ENCODE results near the gene ZNF362.
A peak's percentile ranks its signal among the peaks of the same experiment; 100 is the strongest.

The ZNF362 gene

GRCh38 chr1:33247545-33247944 is 8.7 kb upstream of the ZNF362 start:
- Histone ChIP-seq H3K4me2 (ENCODE audit: low read length) (no peak overlapping the region), H3K36me3 (ENCODE audit: insufficient read depth, low read length) (no peaks in the 10 kb centered on the region), H3K4me3 (ENCODE audit: low read length) (no peak overlapping the region), H3K9ac (ENCODE audit: low read depth, low read length) (no peak overlapping the region), H3K9me3 (replicated peaks; ENCODE audit: low read length) (no peaks in the 10 kb centered on the region), H3K4me1 (ENCODE audit: control insufficient read depth, insufficient read depth, low read length) (no peaks in the 10 kb centered on the region), H3K27me3 (ENCODE audit: control insufficient read depth, insufficient read depth, low read length) (peaks cover 31% of the 10 kb centered on the region)

GRCh38 chr1:33248244-33248643 is 8.0 kb upstream of the ZNF362 start:
- no peak overlapping the region for H3K4me2 ChIP-seq (ENCODE audit: low read length)
- no peaks in the 10 kb centered on the region for H3K4me1 ChIP-seq (ENCODE audit: control insufficient read depth, insufficient read depth, low read length)
- H3K4me3 ChIP-seq (ENCODE audit: low read length): no peak overlapping the region
- no peaks in the 10 kb centered on the region for H3K36me3 ChIP-seq (ENCODE audit: insufficient read depth, low read length)
- no peak overlapping the region for H3K9ac ChIP-seq (ENCODE audit: low read depth, low read length)
- peaks cover 31% of the 10 kb centered on the region for H3K27me3 ChIP-seq (ENCODE audit: control insufficient read depth, insufficient read depth, low read length)
- H3K9me3 ChIP-seq (replicated peaks; ENCODE audit: low read length): no peaks in the 10 kb centered on the region

DNA sequence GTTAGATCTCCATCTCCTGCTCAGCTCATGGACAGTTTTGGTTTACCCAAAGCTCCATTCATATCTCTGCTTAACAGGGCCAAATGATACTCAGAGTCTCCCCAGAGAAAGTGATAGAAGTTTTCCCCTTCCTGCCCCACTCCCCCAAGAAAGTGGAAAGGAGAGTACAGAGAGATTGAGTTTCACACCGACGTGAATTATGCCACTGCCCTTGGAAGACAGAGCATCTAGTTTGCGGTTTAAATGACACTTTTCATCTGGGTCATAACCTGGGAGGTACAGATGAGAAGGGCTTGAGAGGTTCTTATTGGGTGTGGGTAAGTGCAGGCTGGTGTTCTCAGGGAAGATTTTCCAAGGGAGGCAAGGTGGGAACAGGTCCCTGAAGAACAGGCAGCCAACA is 6.9 kb upstream of the ZNF362 start:
- Histone ChIP-seq H3K4me2 (ENCODE audit: low read length) (no peak overlapping the region), H3K27me3 (ENCODE audit: control insufficient read depth, insufficient read depth, low read length) (peaks cover 29% of the 10 kb centered on the region), H3K4me1 (ENCODE audit: control insufficient read depth, insufficient read depth, low read length) (no peaks in the 10 kb centered on the region), H3K9ac (ENCODE audit: low read depth, low read length) (no peak overlapping the region), H3K36me3 (ENCODE audit: insufficient read depth, low read length) (no peaks in the 10 kb centered on the region), H3K4me3 (ENCODE audit: low read length) (no peak overlapping the region), H3K9me3 (replicated peaks; ENCODE audit: low read length) (no peaks in the 10 kb centered on the region)

DNA sequence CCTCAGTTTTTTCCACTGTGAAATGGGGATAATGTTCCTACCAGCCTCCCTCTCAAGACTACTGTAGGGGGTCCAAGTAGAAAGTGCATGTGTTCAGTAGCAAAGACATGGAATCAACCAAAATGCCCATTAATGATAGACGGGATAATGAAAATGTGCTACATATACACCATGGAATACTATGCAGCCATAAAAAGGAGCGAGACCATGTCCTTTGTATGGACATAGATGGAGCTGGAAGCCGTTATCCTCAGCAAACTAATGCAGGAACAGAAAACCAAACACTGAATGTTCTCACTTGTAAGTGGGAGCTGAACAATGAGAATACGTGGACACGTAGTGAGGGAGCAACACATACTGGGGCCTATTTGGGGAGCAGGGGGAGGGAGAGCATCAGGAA is 6.1 kb upstream of the ZNF362 start:
- Histone ChIP-seq H3K27me3 (ENCODE audit: control insufficient read depth, insufficient read depth, low read length) (peaks cover 27% of the 10 kb centered on the region), H3K4me2 (ENCODE audit: low read length) (no peak overlapping the region), H3K4me1 (ENCODE audit: control insufficient read depth, insufficient read depth, low read length) (no peaks in the 10 kb centered on the region), H3K4me3 (ENCODE audit: low read length) (no peak overlapping the region), H3K9ac (ENCODE audit: low read depth, low read length) (no peak overlapping the region), H3K36me3 (ENCODE audit: insufficient read depth, low read length) (no peaks in the 10 kb centered on the region), H3K9me3 (replicated peaks; ENCODE audit: low read length) (no peaks in the 10 kb centered on the region)

DNA sequence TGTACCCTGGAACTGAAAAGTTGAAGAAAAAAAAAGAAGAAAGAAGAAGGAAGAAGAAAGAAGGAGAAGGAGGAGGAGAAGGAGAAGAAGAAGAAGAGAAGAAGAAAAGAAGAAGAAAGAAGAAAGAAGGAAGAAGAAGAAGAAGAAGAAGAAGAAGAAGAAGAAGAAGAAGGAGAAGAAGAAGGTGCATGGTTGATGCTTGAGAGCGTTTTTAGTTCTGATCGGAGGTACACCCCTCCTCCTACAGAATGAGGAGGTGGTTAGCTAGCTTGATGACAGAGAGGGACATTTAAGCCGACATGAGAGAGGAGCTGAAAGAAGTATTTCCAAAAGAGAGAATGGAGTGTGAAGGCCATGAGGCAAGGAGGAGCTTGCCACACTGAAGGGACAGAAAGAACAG is 5.6 kb upstream of the ZNF362 start:
- Histone ChIP-seq H3K27me3 (ENCODE audit: control insufficient read depth, insufficient read depth, low read length) (peaks cover 27% of the 10 kb centered on the region), H3K4me1 (ENCODE audit: control insufficient read depth, insufficient read depth, low read length) (peaks cover 4% of the 10 kb centered on the region), H3K36me3 (ENCODE audit: insufficient read depth, low read length) (no peaks in the 10 kb centered on the region), H3K4me2 (ENCODE audit: low read length) (no peak overlapping the region), H3K9ac (ENCODE audit: low read depth, low read length) (no peak overlapping the region), H3K4me3 (ENCODE audit: low read length) (no peak overlapping the region), H3K9me3 (replicated peaks; ENCODE audit: low read length) (no peaks in the 10 kb centered on the region)

GRCh38 chr1:33254491-33254890 is 1.8 kb upstream of the ZNF362 start:
- Histone ChIP-seq H3K27me3 (ENCODE audit: control insufficient read depth, insufficient read depth, low read length) (peaks cover 13% of the 10 kb centered on the region), H3K4me3 (ENCODE audit: low read length) (no peak overlapping the region), H3K4me1 (ENCODE audit: control insufficient read depth, insufficient read depth, low read length) (peaks cover 15% of the 10 kb centered on the region), H3K36me3 (ENCODE audit: insufficient read depth, low read length) (no peaks in the 10 kb centered on the region), H3K9ac (ENCODE audit: low read depth, low read length) (no peak overlapping the region), H3K9me3 (replicated peaks; ENCODE audit: low read length) (no peaks in the 10 kb centered on the region), H3K4me2 (ENCODE audit: low read length) (no peak overlapping the region)

DNA sequence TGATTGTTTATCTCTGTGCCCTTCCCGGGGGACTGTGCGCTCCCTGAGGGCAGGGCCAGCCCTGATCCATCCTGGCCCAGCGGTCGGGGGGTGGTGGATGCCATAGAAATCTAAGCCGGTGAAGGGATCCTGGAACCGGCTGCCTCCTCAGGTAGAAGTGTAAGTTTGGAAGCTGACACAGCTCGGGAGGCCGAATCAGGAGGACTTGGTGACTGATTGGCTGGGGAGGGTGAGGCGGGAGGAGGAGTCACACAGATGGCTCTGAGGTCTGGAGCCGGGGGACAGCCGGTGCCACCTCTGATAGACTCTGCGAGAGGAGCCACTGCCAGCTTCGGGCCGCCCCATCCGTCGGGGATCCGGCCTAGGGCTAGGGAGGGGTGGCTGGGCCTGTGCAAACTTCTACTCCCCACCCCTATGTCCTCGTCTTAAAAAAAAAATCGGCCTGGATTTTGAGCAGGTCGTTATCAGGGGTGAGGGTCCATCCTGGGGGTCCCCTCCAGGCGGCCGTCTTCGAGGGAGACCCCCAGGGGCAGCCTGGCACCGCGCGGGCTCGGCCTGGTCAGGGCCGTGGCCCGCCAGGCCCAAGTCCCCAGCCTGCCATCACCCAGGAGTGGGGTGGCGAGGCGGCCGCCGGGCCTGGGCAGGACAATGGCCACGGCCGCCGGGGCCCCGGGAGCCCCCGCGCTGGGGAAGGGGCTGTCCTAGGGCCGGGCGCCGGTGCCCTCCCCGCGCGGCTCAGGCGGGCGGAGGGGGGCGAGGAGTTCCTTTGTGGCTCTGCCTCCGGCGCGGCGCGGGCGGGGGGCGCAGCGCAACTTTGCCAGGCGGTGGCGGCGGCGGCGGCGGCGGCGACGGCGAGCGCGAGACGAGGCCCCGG is 708 bp upstream of the ZNF362 start:
- no peaks in the 10 kb centered on the region for H3K36me3 ChIP-seq (ENCODE audit: insufficient read depth, low read length)
- H3K27me3 ChIP-seq (ENCODE audit: control insufficient read depth, insufficient read depth, low read length): peaks cover 10% of the 10 kb centered on the region
- peak overlapping the region; percentile 81 for H3K4me2 ChIP-seq (ENCODE audit: low read length)
- H3K4me3 ChIP-seq (ENCODE audit: low read length): peak overlapping the region; percentile 69
- no peaks in the 10 kb centered on the region for H3K9me3 ChIP-seq (replicated peaks; ENCODE audit: low read length)
- H3K9ac ChIP-seq (ENCODE audit: low read depth, low read length): peak overlapping the region; percentile 88
- H3K4me1 ChIP-seq (ENCODE audit: control insufficient read depth, insufficient read depth, low read length): peaks cover 15% of the 10 kb centered on the region

DNA sequence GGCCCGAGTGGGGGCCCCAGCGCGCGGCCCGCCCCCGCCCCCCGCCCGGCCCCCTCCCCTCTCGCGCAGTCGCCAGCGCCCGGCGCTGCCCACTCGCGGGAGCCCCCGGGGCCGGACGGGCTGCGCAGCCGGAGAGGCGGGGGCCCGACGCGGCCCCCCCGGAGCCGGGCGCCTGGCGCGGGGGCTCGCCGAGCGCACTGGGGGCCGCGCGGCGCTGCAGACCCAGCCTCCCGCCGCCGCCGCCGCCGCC is 146 bp upstream of the ZNF362 start:
- Histone ChIP-seq H3K4me1 (ENCODE audit: control insufficient read depth, insufficient read depth, low read length) (peaks cover 15% of the 10 kb centered on the region), H3K9me3 (replicated peaks; ENCODE audit: low read length) (no peaks in the 10 kb centered on the region), H3K9ac (ENCODE audit: low read depth, low read length) (peak overlapping the region; percentile 27), H3K4me2 (ENCODE audit: low read length) (peak overlapping the region; percentile 33), H3K36me3 (ENCODE audit: insufficient read depth, low read length) (no peaks in the 10 kb centered on the region), H3K4me3 (ENCODE audit: low read length) (peak overlapping the region; percentile 79), H3K27me3 (ENCODE audit: control insufficient read depth, insufficient read depth, low read length) (peaks cover 5% of the 10 kb centered on the region)

DNA sequence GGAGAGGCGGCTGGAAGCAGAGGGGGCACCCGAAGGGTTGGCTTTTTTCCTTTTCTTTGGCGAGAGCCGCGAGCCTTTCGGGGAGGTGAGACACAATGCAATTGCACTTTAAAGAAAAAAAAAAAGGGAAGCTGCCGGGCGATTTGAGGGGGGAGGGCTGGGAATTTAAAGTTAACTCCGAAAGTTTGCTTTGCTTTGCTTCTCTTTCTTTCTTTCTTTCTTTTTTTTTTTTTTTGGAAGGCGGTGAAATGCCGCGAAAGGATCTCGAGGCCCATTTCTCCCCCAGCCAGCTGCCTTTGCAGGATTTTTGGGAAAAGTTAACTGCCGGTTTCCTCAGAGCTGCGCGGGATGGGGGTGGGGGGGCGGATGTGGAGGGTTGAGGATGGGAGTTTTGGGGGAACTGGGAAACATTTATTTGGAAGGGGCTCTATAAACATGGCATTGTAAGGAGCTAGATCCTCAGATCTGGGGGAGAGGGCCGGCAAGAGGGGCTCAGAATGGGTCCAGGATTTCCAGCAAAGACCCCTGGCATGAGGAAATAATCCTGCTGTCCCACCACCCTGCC is 997 bp downstream of the ZNF362 start:
- H3K4me2 ChIP-seq (ENCODE audit: low read length): peak overlapping the region; percentile 97
- peak overlapping the region; percentile 95 for H3K9ac ChIP-seq (ENCODE audit: low read depth, low read length)
- H3K36me3 ChIP-seq (ENCODE audit: insufficient read depth, low read length): no peaks in the 10 kb centered on the region
- H3K4me3 ChIP-seq (ENCODE audit: low read length): peak overlapping the region; percentile 79
- no peaks in the 10 kb centered on the region for H3K9me3 ChIP-seq (replicated peaks; ENCODE audit: low read length)
- H3K4me1 ChIP-seq (ENCODE audit: control insufficient read depth, insufficient read depth, low read length): peaks cover 15% of the 10 kb centered on the region
- no peaks in the 10 kb centered on the region for H3K27me3 ChIP-seq (ENCODE audit: control insufficient read depth, insufficient read depth, low read length)

GRCh38 chr1:33257772-33258712 is 1.8 kb downstream of the ZNF362 start:
- H3K9me3 ChIP-seq (replicated peaks; ENCODE audit: low read length): no peaks in the 10 kb centered on the region
- no peaks in the 10 kb centered on the region for H3K27me3 ChIP-seq (ENCODE audit: control insufficient read depth, insufficient read depth, low read length)
- H3K4me3 ChIP-seq (ENCODE audit: low read length): peak overlapping the region; percentile 79
- peak overlapping the region; percentile 97 for H3K4me2 ChIP-seq (ENCODE audit: low read length)
- peak overlapping the region; percentile 95 for H3K9ac ChIP-seq (ENCODE audit: low read depth, low read length)
- H3K4me1 ChIP-seq (ENCODE audit: control insufficient read depth, insufficient read depth, low read length): peaks cover 15% of the 10 kb centered on the region
- no peaks in the 10 kb centered on the region for H3K36me3 ChIP-seq (ENCODE audit: insufficient read depth, low read length)

DNA sequence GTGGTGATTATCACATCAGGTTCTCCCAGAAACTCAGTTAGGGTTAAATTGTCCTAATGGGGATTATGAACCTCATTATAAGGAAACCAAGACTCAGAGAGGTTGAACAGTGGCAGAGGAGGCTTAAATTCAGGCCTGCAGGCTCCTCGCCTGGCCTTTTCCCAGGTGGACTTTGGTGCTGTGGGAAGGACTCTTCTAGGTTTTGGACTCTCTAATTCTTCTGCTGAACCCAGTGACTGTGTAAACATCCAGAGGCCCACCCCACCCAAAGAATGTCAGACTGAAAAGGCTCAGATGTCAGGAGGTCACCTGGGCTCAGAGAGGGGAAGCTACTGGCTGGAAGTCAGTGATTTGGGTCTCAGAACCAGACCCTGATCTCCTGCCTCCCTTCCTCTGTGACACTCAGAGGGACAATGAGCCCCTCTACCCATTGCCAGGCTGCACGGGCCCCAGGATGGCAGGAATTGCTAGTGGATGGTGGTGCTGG is 2.5 kb downstream of the ZNF362 start:
- Histone ChIP-seq H3K9ac (ENCODE audit: low read depth, low read length) (no peak overlapping the region), H3K4me2 (ENCODE audit: low read length) (peak overlapping the region; percentile 97), H3K36me3 (ENCODE audit: insufficient read depth, low read length) (no peaks in the 10 kb centered on the region), H3K4me3 (ENCODE audit: low read length) (no peak overlapping the region), H3K4me1 (ENCODE audit: control insufficient read depth, insufficient read depth, low read length) (peaks cover 15% of the 10 kb centered on the region), H3K27me3 (ENCODE audit: control insufficient read depth, insufficient read depth, low read length) (no peaks in the 10 kb centered on the region), H3K9me3 (replicated peaks; ENCODE audit: low read length) (no peaks in the 10 kb centered on the region)

All from skeletal muscle satellite cell (primary cell).